Suppressor macrophage (primary cell): Measurements from ENCODE around the gene PPFIBP1.
"Not testable (repeated sequence)": the region's sequence is repeated elsewhere in the genome, so short reads cannot be mapped to it uniquely, and the experiment has no call there.

Source experiments
- DNase-seq, 4 experiments: peaks; one replicate each; pipeline ENCODE4 v3.0.0-alpha.2; 2020 to 2022

Gene PPFIBP1

GRCh38 chr12:27631365-27631764 is 107.4 kb downstream of the PPFIBP1 start:
- no peak for DNase-seq

DNA sequence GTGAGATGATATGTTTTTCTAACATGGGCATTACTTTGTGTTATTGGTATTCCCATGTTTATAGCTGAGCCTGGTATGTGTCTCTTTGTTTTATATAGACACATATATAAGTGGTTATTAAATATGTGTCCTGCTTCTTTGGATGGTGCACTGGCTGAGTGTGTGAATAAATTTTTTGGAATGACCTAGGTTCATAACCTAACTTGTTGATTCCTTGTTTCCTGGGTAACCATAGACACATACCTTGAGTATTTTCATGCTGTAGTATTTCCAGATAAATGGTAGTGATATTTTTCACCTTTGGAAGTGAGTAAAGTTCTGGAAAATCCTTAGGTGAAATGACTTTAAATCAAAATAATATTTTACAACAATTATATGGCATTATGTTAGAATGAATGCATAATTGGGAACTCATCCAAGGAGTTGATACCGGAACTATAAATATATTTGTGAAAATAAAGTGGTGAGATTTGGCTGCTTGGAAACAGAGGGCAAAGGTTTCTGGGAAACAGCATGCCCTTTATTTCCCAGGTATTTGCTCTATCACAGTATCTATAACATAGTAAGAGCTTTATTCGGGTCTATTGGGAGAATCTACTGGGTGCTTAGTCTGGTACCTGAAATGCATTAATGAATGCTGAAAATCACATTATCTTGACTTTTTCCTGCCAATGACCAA is 107.9 kb downstream of the PPFIBP1 start:
- no peak for DNase-seq

DNA sequence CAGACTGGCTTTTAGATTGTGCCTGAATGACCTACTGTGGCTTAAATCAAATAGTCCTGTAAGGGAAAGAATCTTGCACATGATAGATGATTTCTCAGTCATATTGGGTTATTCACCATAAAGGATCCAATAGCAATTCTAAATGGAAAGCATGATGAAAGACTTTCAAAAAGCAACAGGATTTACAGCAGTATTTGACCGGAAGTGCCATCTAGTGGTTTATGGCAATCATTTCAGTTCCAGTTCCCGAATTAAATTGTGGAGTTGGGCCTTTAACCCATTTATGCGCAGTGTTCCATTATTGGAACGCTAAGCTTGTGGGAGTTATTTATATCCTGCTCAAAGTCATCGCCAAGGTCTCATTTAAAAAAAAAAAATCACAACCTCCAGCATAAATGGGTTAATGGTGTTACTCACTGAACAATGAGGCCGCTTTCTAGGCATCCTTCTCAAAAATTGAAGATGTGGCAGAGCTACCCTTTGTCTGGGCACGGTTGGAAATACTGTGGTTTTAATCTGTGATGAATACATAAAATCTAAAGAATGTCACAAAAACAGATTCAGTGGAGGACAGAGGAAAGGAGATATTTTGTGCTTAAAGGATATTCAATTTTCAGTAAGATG is 111.5 kb downstream of the PPFIBP1 start:
- peak; percentile 32 to 78 (median 56) for DNase-seq

GRCh38 chr12:27636569-27636968 is 112.6 kb downstream of the PPFIBP1 start:
- DNase-seq, result not testable (repeated sequence)

DNA sequence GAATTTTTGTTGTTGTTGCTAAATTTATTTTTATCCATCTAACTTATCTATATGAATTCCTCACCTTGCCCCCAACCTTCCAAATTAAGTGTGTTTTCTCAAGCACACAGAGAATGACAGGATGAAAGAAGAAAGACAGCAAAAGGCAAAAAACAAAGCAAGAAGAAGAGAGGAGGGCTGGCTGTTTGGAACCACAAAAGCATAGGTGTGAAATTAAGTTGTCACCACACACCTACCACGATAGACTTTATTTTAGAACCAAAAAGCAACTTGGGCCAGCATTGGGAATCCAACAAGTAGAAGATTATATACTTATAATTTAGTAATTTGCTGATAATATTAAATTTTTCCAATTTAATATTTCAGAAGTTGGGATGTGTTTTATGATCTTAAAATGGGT is 113.5 kb downstream of the PPFIBP1 start:
- DNase-seq, result no peak

DNA sequence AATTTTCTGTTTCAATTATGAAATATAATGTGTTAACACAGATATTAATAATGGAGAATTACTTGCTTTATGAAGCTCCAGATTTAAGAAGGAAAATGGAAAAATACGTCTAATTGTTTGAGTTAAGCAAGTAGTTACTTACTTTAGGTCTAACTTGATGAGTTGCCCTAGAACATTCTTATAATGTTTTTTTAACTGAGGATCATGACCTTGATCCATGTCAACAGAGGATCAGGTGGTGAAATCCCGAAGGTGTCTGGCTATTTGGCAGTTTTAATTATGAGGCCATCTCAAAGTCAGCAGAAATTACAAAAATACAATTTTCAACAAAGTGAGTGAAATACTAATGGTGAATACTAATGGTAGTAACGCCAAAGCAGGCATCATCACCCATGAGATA is 115.3 kb downstream of the PPFIBP1 start:
- DNase-seq, result no peak

DNA sequence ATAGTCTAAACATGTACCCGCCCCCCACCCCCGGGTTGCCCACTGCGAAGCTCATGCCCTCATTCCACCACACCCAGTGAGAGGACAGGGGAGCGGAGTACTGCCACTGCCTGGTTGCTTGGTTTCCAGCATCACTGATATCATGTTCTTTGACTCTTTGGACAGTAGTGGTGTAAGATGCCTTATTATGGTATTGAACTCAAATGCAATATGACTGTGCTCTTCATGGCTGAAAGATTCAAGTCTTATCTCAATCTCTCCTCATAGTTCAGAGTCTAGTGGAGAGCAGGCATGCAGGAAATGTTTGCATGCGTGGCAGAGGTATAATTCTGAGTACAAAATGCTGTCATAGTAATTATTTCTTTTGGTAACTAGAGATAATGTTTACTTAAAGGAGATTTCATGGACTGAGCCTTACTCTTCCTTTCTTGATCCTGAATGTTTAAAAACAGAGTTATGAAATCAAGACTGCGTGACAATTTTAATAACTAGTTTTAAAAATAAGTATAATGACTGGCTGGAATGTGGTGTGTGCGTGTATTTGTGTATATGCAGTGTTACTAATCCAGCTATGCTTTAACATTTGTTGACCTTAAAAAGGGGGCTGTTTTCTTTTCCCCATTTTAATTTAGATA is 116.7 kb downstream of the PPFIBP1 start:
- DNase-seq, result not testable (repeated sequence)

- not testable (repeated sequence) for DNase-seq
These were observed 118.4 kb downstream of the PPFIBP1 start for GRCh38 chr12:27642361-27642760.

DNA sequence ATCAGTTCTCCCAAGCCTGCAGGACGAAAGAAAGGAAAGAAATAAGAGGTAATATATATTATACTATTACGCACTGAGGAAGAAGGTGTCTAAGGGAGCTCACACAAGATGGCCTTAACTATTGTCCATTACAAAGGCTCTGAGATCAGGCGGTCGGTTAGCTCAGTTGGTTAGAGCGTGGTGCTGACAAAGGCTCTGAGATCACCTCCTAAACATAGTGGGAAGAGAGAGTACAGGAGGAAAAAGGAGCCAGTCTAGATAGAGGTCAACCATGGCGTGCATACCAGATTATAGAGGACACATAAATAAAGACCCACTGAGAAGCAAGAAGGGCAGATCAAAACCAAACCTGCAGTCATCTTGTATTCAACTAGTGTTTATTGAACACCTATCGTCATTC is 118.9 kb downstream of the PPFIBP1 start:
- not testable (repeated sequence) for DNase-seq

GRCh38 chr12:27644158-27644845 is 120.3 kb downstream of the PPFIBP1 start:
- no peak for DNase-seq

DNA sequence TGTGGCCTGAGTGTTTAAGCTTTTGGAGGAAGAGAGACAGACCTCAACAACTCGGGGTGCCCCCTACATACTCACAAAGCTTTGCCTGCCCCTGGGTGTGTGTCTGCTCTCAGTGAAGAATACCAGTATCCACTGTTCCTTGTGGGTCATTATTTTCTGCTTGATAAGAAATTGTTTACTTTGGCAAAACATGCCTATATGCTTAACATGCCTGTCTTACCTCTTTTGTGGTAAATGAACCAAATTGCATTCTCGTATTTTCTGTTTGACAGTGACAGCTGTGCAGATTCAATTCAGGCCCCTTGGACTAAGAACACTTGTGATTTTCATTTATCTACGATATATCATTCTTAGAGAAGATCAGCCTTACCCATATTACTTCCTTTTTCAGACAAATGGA is 121.7 kb downstream of the PPFIBP1 start:
- no peak for DNase-seq

GRCh38 chr12:27646149-27646548 is 122.1 kb downstream of the PPFIBP1 start:
- no peak for DNase-seq

GRCh38 chr12:27650011-27650410 is 126.0 kb downstream of the PPFIBP1 start:
- DNase-seq, result no peak

- no peak for DNase-seq
These were observed 127.2 kb downstream of the PPFIBP1 start for GRCh38 chr12:27651201-27651600.

DNA sequence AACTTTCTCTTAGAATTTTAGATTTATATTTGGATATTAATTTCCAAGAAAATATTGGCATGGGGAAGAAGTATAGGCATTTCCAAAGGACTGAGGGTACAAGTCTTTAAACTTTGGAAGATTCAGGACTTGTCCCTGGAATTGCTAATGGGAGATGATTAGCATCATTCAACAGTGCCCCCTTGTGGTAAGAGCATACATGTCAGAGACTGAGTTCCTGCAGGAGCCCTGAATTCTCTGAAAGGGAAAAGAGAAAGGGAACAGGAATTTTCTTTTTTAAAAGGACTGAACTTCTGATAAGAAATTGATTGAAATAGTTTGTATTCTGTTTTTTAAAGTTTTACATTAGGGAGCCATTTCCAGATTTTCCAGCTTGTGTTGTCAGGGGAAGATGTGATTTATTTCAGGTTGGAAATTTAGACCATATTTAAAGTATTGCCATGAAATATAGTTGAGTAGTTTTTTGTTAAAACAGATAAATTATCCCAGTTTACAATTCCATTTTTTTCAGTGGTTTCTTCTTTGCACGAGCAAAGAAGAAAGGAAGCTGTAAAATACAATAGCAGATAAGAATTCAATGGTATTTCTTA is 128.3 kb downstream of the PPFIBP1 start:
- DNase-seq, result peak; percentile 72 to 89 (median 74)

DNA sequence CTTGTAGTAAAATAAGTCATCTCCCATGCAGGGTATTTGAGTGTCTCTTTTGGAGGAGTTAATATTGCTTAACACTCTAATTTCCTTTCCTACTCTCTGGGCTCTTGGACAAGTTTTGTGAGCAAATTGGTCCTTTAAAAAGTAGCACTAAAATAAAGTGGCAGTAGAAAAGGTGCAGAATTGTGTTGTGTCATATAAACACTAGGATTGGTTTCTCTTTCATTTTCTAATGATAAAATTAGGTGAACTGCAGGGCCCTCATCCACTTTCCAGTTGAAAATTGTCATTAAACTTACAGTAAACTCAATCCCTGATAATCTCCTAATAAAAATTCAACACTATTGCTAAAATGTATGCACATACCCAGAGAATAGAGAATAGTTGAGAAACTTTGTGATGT is 129.7 kb downstream of the PPFIBP1 start:
- DNase-seq, result peak in 1 of 4 experiments; percentile 14

- not testable (repeated sequence) for DNase-seq
These were observed 131.5 kb downstream of the PPFIBP1 start for GRCh38 chr12:27655476-27655875.

DNA sequence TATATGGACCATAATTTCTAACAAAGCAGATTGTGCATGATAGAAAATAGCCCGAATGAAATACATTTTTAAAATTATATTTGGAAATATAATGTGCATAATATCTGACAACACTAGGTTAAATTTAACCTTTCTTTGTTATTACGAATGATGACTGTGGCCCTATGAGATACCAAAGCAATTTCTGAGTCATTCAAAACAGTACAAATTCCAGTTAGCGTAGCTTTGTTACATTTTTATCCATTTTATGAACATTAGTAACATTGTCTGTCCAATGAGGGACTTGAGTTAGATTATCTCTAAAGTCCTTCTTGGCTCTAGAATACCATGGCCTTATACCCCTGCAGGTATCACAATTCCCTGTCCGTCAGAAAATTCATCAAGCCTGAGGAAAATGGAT is 133.3 kb downstream of the PPFIBP1 start:
- no peak for DNase-seq

GRCh38 chr12:27665704-27666103 is 141.7 kb downstream of the PPFIBP1 start:
- no peak for DNase-seq

DNA sequence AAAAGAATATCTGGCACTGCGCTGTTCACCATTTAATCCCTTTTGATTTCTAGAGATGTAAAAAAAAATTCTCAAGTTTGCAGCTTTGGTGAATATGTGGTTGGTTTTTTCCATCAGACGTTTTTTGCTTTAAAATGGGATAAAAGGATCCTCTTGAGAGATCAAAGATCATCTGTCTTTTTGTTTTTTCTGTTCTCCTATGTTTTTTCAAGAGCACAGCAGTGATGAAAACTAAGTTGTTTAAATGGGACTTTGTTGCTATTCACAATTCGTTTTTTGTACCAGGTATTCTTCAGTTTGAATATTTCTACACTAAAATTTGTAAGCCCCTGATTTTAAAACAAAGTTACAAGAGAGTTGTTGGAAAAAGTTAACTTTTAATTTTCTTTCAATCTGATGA is 142.5 kb downstream of the PPFIBP1 start:
- no peak for DNase-seq

DNA sequence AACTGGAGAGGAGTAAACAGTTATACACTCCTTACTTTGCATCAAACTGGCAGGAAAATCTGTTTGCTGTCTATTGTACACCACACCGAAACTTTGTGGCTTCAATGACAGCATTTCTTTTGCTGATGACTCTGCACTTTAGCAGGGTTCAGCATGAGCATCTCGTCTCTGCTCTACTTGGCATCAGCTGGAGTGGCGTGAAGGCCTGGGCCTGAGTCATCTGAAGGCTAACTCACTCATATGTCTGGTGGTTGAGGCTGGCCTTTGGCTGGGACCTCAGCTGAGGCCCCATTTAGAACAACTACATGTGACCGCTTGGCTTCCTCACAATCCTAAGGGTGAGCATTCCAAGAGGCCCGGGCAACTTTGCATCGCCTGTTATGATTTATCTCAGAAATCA is 143.5 kb downstream of the PPFIBP1 start:
- DNase-seq, result peak; percentile 39 to 53 (median 48)

DNA sequence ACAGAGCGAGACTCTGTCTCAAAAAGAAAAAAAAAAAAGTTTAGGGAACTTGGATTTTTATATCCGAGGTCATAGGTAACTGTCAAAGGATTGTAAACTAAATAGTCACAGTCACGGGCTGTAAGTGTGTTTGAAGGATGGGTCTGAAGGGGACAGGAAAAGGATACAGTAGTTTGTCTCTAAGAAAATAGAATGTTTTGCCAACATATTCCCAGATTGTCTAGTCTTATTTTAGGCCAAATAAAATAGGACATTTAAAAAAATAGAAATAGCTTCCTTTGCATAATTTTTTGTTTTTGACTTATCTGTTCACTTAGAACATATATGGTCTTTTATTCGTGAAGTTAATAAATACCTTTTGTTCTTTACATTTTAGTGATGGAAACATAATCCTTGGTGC is 148.0 kb downstream of the PPFIBP1 start:
- DNase-seq, result no peak

- no peak for DNase-seq
These were observed 148.6 kb downstream of the PPFIBP1 start for GRCh38 chr12:27672643-27673042.
